ENCODE measurements around the gene PSMA7. TPM values are rescaled to one million over a fixed set of nuclear protein-coding genes. Genes with fewer than 3 reads are reported as not detected.
A peak's percentile ranks its signal among the peaks of the same experiment; 100 is the strongest.

PSMA7 gene
- total and polyA plus RNA-seq, 4 donors = 109 to 342 (median 196) TPM

- WGBS = 43% methylated on average over 14 of the region's 14 CpGs
- Histone ChIP-seq H3K4me1 (ENCODE audit: control insufficient read depth in 4 of 4, insufficient read depth in 4 of 4, low read length in 3 of 4) (peaks cover 3 to 47% (median 16%) of the 10 kb centered on the region in 4 donors), H3K27ac (ENCODE audit: low read depth in 1 of 2, low read length in 2 of 2) (peak overlapping the region; percentile 97 to 98), H3K36me3 (ENCODE audit: control insufficient read depth in 4 of 4, insufficient read depth in 3 of 4, low read depth in 1 of 4, low read length in 3 of 4) (peaks cover 0 to 10% (median 3%) of the 10 kb centered on the region in 4 donors), H3K27me3 (ENCODE audit: control insufficient read depth in 4 of 4, insufficient read depth in 4 of 4, low read length in 3 of 4) (no peaks in the 10 kb centered on the region), H3K4me3 (ENCODE audit: low read depth in 1 of 3, low read length in 3 of 3) (peak overlapping the region in 2 of 3 donors; percentile 12 to 42), H3K9me3 (ENCODE audit: control insufficient read depth in 4 of 4, low read length in 3 of 4) (no peaks in the 10 kb centered on the region), H3K9ac (ENCODE audit: low read depth in 1 of 2, low read length in 2 of 2) (peak overlapping the region; percentile 78 to 80)
- DNase-seq (ENCODE audit: low spot score) = no peak
- TF ChIP-seq SP1 (IDR thresholded peaks at IDR 0.05) (no peak), HNF4A (conservative IDR thresholded peaks at IDR 0.05) (no peak), TAF1 (conservative IDR thresholded peaks at IDR 0.05) (peak; percentile 65), FOXA1 (IDR thresholded peaks at IDR 0.05) (peak; percentile 36), GABPA (IDR thresholded peaks at IDR 0.05 in 1 of 2, conservative IDR thresholded peaks at IDR 0.05 in 1 of 2) (no peak), RXRA (IDR thresholded peaks at IDR 0.05) (no peak), YY1 (IDR thresholded peaks at IDR 0.05) (no peak), ZBTB33 (IDR thresholded peaks at IDR 0.05) (no peak), NR2F2 (IDR thresholded peaks at IDR 0.05) (no peak), JUND (IDR thresholded peaks at IDR 0.05) (no peak), FOXA2 (IDR thresholded peaks at IDR 0.05) (no peak), MAX (IDR thresholded peaks at IDR 0.05) (peak; percentile 10), EGR1 (IDR thresholded peaks at IDR 0.05; ENCODE audit: low read depth in 2 of 2) (no peak), RAD21 (IDR thresholded peaks at IDR 0.05) (no peak), ATF3 (IDR thresholded peaks at IDR 0.05) (no peak), HNF4G (IDR thresholded peaks at IDR 0.05) (no peak)
- TF ChIP-seq, protein P1, sequence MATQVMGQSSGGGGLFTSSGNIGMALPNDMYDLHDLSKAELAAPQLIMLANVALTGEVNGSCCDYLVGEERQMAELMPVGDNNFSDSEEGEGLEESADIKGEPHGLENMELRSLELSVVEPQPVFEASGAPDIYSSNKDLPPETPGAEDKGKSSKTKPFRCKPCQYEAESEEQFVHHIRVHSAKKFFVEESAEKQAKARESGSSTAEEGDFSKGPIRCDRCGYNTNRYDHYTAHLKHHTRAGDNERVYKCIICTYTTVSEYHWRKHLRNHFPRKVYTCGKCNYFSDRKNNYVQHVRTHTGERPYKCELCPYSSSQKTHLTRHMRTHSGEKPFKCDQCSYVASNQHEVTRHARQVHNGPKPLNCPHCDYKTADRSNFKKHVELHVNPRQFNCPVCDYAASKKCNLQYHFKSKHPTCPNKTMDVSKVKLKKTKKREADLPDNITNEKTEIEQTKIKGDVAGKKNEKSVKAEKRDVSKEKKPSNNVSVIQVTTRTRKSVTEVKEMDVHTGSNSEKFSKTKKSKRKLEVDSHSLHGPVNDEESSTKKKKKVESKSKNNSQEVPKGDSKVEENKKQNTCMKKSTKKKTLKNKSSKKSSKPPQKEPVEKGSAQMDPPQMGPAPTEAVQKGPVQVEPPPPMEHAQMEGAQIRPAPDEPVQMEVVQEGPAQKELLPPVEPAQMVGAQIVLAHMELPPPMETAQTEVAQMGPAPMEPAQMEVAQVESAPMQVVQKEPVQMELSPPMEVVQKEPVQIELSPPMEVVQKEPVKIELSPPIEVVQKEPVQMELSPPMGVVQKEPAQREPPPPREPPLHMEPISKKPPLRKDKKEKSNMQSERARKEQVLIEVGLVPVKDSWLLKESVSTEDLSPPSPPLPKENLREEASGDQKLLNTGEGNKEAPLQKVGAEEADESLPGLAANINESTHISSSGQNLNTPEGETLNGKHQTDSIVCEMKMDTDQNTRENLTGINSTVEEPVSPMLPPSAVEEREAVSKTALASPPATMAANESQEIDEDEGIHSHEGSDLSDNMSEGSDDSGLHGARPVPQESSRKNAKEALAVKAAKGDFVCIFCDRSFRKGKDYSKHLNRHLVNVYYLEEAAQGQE (IDR thresholded peaks at IDR 0.05) = peak; percentile 16
- TF ChIP-seq, protein P2, sequence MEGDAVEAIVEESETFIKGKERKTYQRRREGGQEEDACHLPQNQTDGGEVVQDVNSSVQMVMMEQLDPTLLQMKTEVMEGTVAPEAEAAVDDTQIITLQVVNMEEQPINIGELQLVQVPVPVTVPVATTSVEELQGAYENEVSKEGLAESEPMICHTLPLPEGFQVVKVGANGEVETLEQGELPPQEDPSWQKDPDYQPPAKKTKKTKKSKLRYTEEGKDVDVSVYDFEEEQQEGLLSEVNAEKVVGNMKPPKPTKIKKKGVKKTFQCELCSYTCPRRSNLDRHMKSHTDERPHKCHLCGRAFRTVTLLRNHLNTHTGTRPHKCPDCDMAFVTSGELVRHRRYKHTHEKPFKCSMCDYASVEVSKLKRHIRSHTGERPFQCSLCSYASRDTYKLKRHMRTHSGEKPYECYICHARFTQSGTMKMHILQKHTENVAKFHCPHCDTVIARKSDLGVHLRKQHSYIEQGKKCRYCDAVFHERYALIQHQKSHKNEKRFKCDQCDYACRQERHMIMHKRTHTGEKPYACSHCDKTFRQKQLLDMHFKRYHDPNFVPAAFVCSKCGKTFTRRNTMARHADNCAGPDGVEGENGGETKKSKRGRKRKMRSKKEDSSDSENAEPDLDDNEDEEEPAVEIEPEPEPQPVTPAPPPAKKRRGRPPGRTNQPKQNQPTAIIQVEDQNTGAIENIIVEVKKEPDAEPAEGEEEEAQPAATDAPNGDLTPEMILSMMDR (IDR thresholded peaks at IDR 0.05; ENCODE audit: low read depth, low read length, missing input control) = no peak
Observed at GRCh38 chr20:62179162-62179504, 35.9 kb upstream of the PSMA7 start.

All from liver (tissue), 9 donors.